SK-N-SH treated with all-trans-retinoic acid at 6 μM for 48 hours (cell line): Measurements from ENCODE around the gene NDUFA5.

ENCODE experiments used
- ARNTL ChIP-seq: fragments of 450-650 bp; formaldehyde crosslinking; IDR thresholded peaks from 2 replicates; pipeline ENCODE4 v1.5.0; 2020; ENCODE audit warnings: low read depth, mild to moderate bottlenecking, moderate library complexity, borderline replicate concordance
- BACH2 ChIP-seq: fragments of 250-450 bp; sonication (Bioruptor Pico); IDR thresholded peaks from 2 replicates; pipeline ENCODE4 v1.9.0; 2021; ENCODE audit warnings: mild to moderate bottlenecking, borderline replicate concordance
- ISL1 ChIP-seq: fragments of 250-450 bp; sonication (Bioruptor Pico); IDR thresholded peaks from 2 replicates; pipeline ENCODE4 v2.1.2; 2022; ENCODE audit warnings: mild to moderate bottlenecking, moderate library complexity
- OSR1 ChIP-seq: fragments of 250-450 bp; sonication (Bioruptor Pico); IDR thresholded peaks from 2 replicates; pipeline ENCODE4 v1.8.0; 2022; ENCODE audit warnings: moderate library complexity, mild to moderate bottlenecking, inconsistent platforms
- RARB ChIP-seq: fragments of 250-450 bp; sonication (Bioruptor Pico); IDR thresholded peaks from 2 replicates; pipeline ENCODE4 v1.8.0; 2021; ENCODE audit warnings: mild to moderate bottlenecking, moderate library complexity
- SNAI2 ChIP-seq: fragments of 250-450 bp; sonication (Bioruptor Pico); IDR thresholded peaks from 2 replicates; pipeline ENCODE4 v1.5.0; 2020; ENCODE audit warnings: mild to moderate bottlenecking, moderate library complexity
- TOX ChIP-seq: fragments of 250-450 bp; sonication (Bioruptor Pico); IDR thresholded peaks from 2 replicates; pipeline ENCODE4 v1.8.0; 2021; ENCODE audit warnings: mild to moderate bottlenecking, moderate library complexity, borderline replicate concordance
- ZC3H10 ChIP-seq: fragments of 250-450 bp; sonication (Bioruptor Pico); IDR thresholded peaks from 2 replicates; pipeline ENCODE4 v1.5.1; 2021; ENCODE audit warnings: mild to moderate bottlenecking, moderate library complexity
- ZFP30 ChIP-seq: fragments of 450-650 bp; formaldehyde crosslinking; IDR thresholded peaks from 2 replicates; pipeline ENCODE4 v1.5.0; 2022; ENCODE audit warnings: mild to moderate bottlenecking, moderate library complexity
- ZNF70 ChIP-seq: fragments of 450-650 bp; formaldehyde crosslinking; IDR thresholded peaks from 2 replicates; pipeline ENCODE4 v1.5.0; 2020; ENCODE audit warnings: mild to moderate bottlenecking, moderate library complexity
- TF ChIP-seq, protein P1 (sequence below): fragments of 250-450 bp; sonication (Bioruptor Pico); IDR thresholded peaks from 2 replicates; pipeline ENCODE4 v1.5.1; 2020; ENCODE audit warnings: low read depth, mild to moderate bottlenecking, moderate library complexity
- TF ChIP-seq, protein P2 (sequence below): fragments of 250-450 bp; sonication (Bioruptor Pico); IDR thresholded peaks from 2 replicates; pipeline ENCODE4 v1.5.1; 2021; ENCODE audit warnings: mild to moderate bottlenecking, moderate library complexity

DNA sequence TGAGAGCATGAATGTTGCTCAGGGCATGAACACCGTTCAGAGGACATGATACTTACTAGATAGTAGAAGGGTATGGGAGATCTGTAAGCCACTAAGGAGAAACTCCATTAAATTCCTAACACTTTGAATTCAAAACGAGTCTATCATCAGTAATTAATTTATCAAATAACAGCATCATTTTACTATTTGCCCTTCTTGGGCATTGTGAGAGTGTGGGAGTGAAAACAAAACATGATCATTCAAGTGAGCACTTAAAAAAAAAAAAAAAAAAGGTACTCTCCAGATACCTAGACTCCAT lies 23.5 kb upstream of the NDUFA5 start:
- TF ChIP-seq ZNF70 = no peak
- TF ChIP-seq TOX (CRISPR knock-in tag) = no peak
- no peak for TF ChIP-seq RARB
- TF ChIP-seq BACH2 (CRISPR knock-in tag) = no peak
- TF ChIP-seq ARNTL (CRISPR knock-in tag) = no peak
- TF ChIP-seq, protein P1, sequence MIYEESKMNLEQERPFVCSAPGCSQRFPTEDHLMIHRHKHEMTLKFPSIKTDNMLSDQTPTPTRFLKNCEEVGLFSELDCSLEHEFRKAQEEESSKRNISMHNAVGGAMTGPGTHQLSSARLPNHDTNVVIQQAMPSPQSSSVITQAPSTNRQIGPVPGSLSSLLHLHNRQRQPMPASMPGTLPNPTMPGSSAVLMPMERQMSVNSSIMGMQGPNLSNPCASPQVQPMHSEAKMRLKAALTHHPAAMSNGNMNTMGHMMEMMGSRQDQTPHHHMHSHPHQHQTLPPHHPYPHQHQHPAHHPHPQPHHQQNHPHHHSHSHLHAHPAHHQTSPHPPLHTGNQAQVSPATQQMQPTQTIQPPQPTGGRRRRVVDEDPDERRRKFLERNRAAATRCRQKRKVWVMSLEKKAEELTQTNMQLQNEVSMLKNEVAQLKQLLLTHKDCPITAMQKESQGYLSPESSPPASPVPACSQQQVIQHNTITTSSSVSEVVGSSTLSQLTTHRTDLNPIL = no peak
- TF ChIP-seq, protein P2, sequence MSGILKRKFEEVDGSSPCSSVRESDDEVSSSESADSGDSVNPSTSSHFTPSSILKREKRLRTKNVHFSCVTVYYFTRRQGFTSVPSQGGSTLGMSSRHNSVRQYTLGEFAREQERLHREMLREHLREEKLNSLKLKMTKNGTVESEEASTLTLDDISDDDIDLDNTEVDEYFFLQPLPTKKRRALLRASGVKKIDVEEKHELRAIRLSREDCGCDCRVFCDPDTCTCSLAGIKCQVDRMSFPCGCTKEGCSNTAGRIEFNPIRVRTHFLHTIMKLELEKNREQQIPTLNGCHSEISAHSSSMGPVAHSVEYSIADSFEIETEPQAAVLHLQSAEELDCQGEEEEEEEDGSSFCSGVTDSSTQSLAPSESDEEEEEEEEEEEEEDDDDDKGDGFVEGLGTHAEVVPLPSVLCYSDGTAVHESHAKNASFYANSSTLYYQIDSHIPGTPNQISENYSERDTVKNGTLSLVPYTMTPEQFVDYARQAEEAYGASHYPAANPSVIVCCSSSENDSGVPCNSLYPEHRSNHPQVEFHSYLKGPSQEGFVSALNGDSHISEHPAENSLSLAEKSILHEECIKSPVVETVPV (CRISPR knock-in tag) = no peak
- TF ChIP-seq OSR1 (CRISPR knock-in tag) = no peak
- no peak for TF ChIP-seq ZFP30
- TF ChIP-seq SNAI2 = no peak
- TF ChIP-seq ISL1 (CRISPR knock-in tag) = no peak
- TF ChIP-seq ZC3H10 (CRISPR knock-in tag) = no peak
